GM23248 (cell line): ENCODE data around the gene CCL27.
"Not testable (repeated sequence)": the region's sequence is repeated elsewhere in the genome, so short reads cannot be mapped to it uniquely, and the experiment has no call there.

Experiments used
- EZH2 ChIP-seq: fragments of 200-600 bp; sonication (generic); IDR thresholded peaks from 2 replicates; pipeline ENCODE4 v1.6.1; 2018; ENCODE audit warnings: antibody characterized with exemption, mild to moderate bottlenecking; ENCODE audit not compliant: insufficient read depth, poor library complexity, severe bottlenecking
- EZH2phosphoT487 ChIP-seq: fragments of 200-600 bp; sonication (generic); IDR thresholded peaks from 2 replicates; pipeline ENCODE4 v1.6.1; 2018; ENCODE audit warnings: antibody characterized with exemption, moderate library complexity, mild to moderate bottlenecking, low read depth; ENCODE audit not compliant: insufficient read depth

DNA sequence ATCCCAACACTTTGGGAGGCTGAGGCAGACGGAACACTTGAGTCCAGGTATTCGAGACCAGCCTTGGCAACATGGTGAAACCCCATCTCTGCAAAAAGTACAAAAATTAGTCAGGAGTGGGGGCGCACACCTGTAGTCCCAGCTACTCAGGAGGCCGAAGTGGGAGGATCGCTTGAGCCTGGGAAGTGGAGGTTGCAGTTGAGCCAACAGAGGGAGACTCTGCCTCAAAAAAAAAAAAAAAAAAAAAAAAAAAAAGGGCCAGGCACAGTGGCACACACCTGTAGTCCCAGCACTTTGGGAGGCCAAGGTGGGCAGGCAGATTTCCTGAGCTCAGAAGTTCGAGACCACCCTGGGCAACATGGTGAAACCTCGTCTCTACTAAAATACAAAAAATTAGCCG, 23.1 kb downstream of the CCL27 start:
- not testable (repeated sequence) for TF ChIP-seq EZH2, EZH2phosphoT487
